GM12892 (cell line): ENCODE results near the gene STK17A.

ENCODE experiments used
- POLR2A ChIP-seq: IDR thresholded peaks from 2 replicates; pipeline ENCODE4 v1.6.1; 2011; ENCODE audit warnings: low read depth, low read length, control low read depth
- POLR2AphosphoS5 ChIP-seq: IDR thresholded peaks from 2 replicates; pipeline ENCODE4 v1.6.1; 2011; ENCODE audit warnings: low read depth, low read length, control low read depth
- TAF1 ChIP-seq: IDR thresholded peaks from 2 replicates; pipeline ENCODE4 v1.6.1; 2011; ENCODE audit warnings: low read depth, mild to moderate bottlenecking, control low read depth, low read length, borderline replicate concordance

- no peak for TF ChIP-seq POLR2A
- no peak for TF ChIP-seq TAF1
- TF ChIP-seq POLR2AphosphoS5 = no peak
Observed at GRCh38 chr7:43559171-43559945, 23.6 kb upstream of the STK17A start.
